Measurements from ENCODE around the gene FHL2.

Gene FHL2

DNA sequence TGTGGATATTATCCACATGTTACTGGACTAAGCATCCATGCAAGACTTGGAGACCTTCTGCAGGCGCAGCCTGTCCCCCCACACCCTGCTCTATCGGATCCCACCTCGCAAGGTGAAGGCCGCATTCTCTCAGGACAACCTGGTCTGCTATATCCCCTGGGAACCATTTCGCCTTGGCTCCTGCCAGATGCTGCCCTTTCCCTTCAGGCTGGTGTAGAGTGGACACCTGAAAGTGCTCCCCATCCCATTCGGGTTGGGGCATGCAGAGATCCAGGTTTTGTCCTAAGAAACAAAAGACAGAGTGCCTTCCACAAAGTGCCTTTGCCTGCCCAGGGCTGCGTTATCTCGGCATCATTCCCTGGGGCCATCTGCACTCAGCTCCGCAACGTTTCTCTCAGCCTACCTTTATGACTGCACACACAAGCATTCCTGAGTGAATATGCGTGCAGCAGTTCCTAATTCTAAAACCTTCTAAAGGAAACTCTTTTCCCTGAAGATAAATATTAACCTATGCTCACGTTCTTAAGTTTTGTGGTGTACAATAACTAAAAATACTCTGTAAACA lies 20.5 kb downstream of the FHL2 start:
- no peak for DNase-seq (ENCODE audit: extremely low spot score)
- POLR2A ChIA-PET: no interaction called here
- TF ChIP-seq L3MBTL2 (conservative IDR thresholded peaks at IDR 0.05): no peak
- no peak for TF ChIP-seq SP1 (IDR thresholded peaks at IDR 0.05)
- TF ChIP-seq, protein P1, sequence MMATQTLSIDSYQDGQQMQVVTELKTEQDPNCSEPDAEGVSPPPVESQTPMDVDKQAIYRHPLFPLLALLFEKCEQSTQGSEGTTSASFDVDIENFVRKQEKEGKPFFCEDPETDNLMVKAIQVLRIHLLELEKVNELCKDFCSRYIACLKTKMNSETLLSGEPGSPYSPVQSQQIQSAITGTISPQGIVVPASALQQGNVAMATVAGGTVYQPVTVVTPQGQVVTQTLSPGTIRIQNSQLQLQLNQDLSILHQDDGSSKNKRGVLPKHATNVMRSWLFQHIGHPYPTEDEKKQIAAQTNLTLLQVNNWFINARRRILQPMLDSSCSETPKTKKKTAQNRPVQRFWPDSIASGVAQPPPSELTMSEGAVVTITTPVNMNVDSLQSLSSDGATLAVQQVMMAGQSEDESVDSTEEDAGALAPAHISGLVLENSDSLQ (IDR thresholded peaks at IDR 0.05): no peak
- TF ChIP-seq SUZ12 (IDR thresholded peaks at IDR 0.05): no peak
- no peak for TF ChIP-seq TARDBP (IDR thresholded peaks at IDR 0.05)
- no peak for TF ChIP-seq CTBP1 (IDR thresholded peaks at IDR 0.05; ENCODE audit: borderline replicate concordance)
- TF ChIP-seq ELF4 (IDR thresholded peaks at IDR 0.05): no peak
- TF ChIP-seq FOXA1 (IDR thresholded peaks at IDR 0.05): no peak
- no peak for TF ChIP-seq BHLHE40 (IDR thresholded peaks at IDR 0.05; ENCODE audit: borderline replicate concordance)
- TF ChIP-seq FOXK2 (IDR thresholded peaks at IDR 0.05): no peak
- TF ChIP-seq LEF1 (IDR thresholded peaks at IDR 0.05; ENCODE audit: borderline replicate concordance): no peak
- TF ChIP-seq HDGF (IDR thresholded peaks at IDR 0.05; ENCODE audit: borderline replicate concordance): no peak
- TF ChIP-seq FOXM1 (IDR thresholded peaks at IDR 0.05; ENCODE audit: borderline replicate concordance): no peak
- TF ChIP-seq NFRKB (IDR thresholded peaks at IDR 0.05): no peak
- TF ChIP-seq ARNT (IDR thresholded peaks at IDR 0.05): no peak
- no peak for TF ChIP-seq ZNF384 (IDR thresholded peaks at IDR 0.05)
- CTCF ChIA-PET: no interaction called here

GRCh38 chr2:105377871-105378270 lies 21.0 kb downstream of the FHL2 start:
- DNase-seq (ENCODE audit: extremely low spot score): no peak
- ChIA-PET POLR2A (no interaction called here), CTCF (no interaction called here)
- TF ChIP-seq FOXA1 (IDR thresholded peaks at IDR 0.05): no peak
- no peak for TF ChIP-seq SUZ12 (IDR thresholded peaks at IDR 0.05)
- no peak for TF ChIP-seq TARDBP (IDR thresholded peaks at IDR 0.05)
- TF ChIP-seq SP1 (IDR thresholded peaks at IDR 0.05): no peak
- no peak for TF ChIP-seq HDGF (IDR thresholded peaks at IDR 0.05; ENCODE audit: borderline replicate concordance)
- no peak for TF ChIP-seq BHLHE40 (IDR thresholded peaks at IDR 0.05; ENCODE audit: borderline replicate concordance)
- TF ChIP-seq L3MBTL2 (conservative IDR thresholded peaks at IDR 0.05): no peak
- TF ChIP-seq ELF4 (IDR thresholded peaks at IDR 0.05): no peak
- no peak for TF ChIP-seq ARNT (IDR thresholded peaks at IDR 0.05)
- no peak for TF ChIP-seq FOXK2 (IDR thresholded peaks at IDR 0.05)
- TF ChIP-seq, protein P1 (IDR thresholded peaks at IDR 0.05): no peak

GRCh38 chr2:105376789-105377240 lies 22.0 kb downstream of the FHL2 start:
- TF ChIP-seq L3MBTL2 (conservative IDR thresholded peaks at IDR 0.05): no peak
- TF ChIP-seq, protein P1 (IDR thresholded peaks at IDR 0.05): no peak
- TF ChIP-seq TARDBP (IDR thresholded peaks at IDR 0.05): no peak
- TF ChIP-seq CTBP1 (IDR thresholded peaks at IDR 0.05; ENCODE audit: borderline replicate concordance): no peak
- TF ChIP-seq ELF4 (IDR thresholded peaks at IDR 0.05): no peak
- TF ChIP-seq FOXK2 (IDR thresholded peaks at IDR 0.05): no peak
- no peak for TF ChIP-seq FOXA1 (IDR thresholded peaks at IDR 0.05)
- ChIA-PET POLR2A (no interaction called here), CTCF (no interaction called here)
- no peak for DNase-seq (ENCODE audit: extremely low spot score)

DNA sequence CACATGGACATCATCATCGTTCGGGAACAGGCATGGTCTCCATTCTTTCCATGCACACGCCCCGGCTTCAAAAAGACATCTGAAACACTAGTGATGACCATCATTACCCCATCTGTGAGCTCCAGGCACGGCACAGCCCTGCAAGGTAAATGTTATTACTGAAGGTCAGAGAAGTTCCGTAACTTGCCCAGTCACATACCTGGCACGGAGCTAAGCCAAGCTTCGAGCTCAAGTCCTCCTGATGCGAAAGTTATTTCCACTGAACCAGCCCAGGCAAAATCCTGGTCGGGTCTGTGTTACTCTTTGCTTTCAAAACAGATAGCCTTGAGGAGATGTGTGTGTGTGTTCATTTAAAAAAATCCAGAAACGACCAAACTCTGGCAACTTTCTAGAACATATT lies 22.8 kb downstream of the FHL2 start:
- TF ChIP-seq TARDBP (IDR thresholded peaks at IDR 0.05) (no peak), NFRKB (IDR thresholded peaks at IDR 0.05) (no peak), FOXA1 (IDR thresholded peaks at IDR 0.05) (no peak), LEF1 (IDR thresholded peaks at IDR 0.05; ENCODE audit: borderline replicate concordance) (no peak), L3MBTL2 (conservative IDR thresholded peaks at IDR 0.05) (no peak), CTBP1 (IDR thresholded peaks at IDR 0.05; ENCODE audit: borderline replicate concordance) (no peak), ZNF384 (IDR thresholded peaks at IDR 0.05) (no peak), BHLHE40 (IDR thresholded peaks at IDR 0.05; ENCODE audit: borderline replicate concordance) (no peak), FOXM1 (IDR thresholded peaks at IDR 0.05; ENCODE audit: borderline replicate concordance) (no peak), ELF4 (IDR thresholded peaks at IDR 0.05) (no peak), FOXK2 (IDR thresholded peaks at IDR 0.05) (no peak), ARNT (IDR thresholded peaks at IDR 0.05) (no peak), SUZ12 (IDR thresholded peaks at IDR 0.05) (no peak), SP1 (IDR thresholded peaks at IDR 0.05) (no peak)
- TF ChIP-seq, protein P1 (IDR thresholded peaks at IDR 0.05): no peak
- DNase-seq (ENCODE audit: extremely low spot score): no peak
- CTCF ChIA-PET: no interaction called here
- POLR2A ChIA-PET: no interaction called here

GRCh38 chr2:105375001-105375561 lies 23.8 kb downstream of the FHL2 start:
- ChIA-PET CTCF (no interaction called here), POLR2A (no interaction called here)
- TF ChIP-seq ZNF384 (IDR thresholded peaks at IDR 0.05): no peak
- DNase-seq (ENCODE audit: extremely low spot score): no peak

- CTCF ChIA-PET: no interaction called here
- TF ChIP-seq, protein P1 (IDR thresholded peaks at IDR 0.05): no peak
- TF ChIP-seq SUZ12 (IDR thresholded peaks at IDR 0.05) (no peak), ARNT (IDR thresholded peaks at IDR 0.05) (no peak), FOXA1 (IDR thresholded peaks at IDR 0.05) (no peak), L3MBTL2 (conservative IDR thresholded peaks at IDR 0.05) (no peak), LEF1 (IDR thresholded peaks at IDR 0.05; ENCODE audit: borderline replicate concordance) (no peak), ZNF384 (IDR thresholded peaks at IDR 0.05) (no peak), ELF4 (IDR thresholded peaks at IDR 0.05) (no peak)
- no peak for DNase-seq (ENCODE audit: extremely low spot score)
- POLR2A ChIA-PET: no interaction called here
Observed at GRCh38 chr2:105373895-105374401, 24.9 kb downstream of the FHL2 start.
